H1 (cell line): ENCODE measurements around the gene PNMA6A. TPM values are rescaled to one million over a fixed set of nuclear protein-coding genes. Genes with fewer than 3 reads are reported as not detected.

Experiments
- CTCF ChIA-PET: fragments of 300-600 bp; sonication (Branson Sonifier 250); formaldehyde crosslinking; loops from one replicate; lab custom pipeline; 2021; ENCODE audit not compliant: partially characterized antibody; lab: Charles Lee
- POLR2A ChIA-PET: fragments of 300-600 bp; sonication (Branson Sonifier 250); formaldehyde crosslinking; loops from one replicate; lab custom pipeline; 2021; ENCODE audit warnings: inconsistent platforms; ENCODE audit not compliant: partially characterized antibody; lab: Charles Lee
- DNase-seq, 2 experiments: peaks; one replicate each; pipeline versions ENCODE4 v3.0.0 to v3.0.0-alpha.2; 2010 to 2022; ENCODE audit warnings: low spot score in 2 of 2, low read depth in 1 of 2, mixed read lengths in 1 of 2
- FAIRE-seq: peaks from 2 replicates; lab custom pipeline; 2011; peaks lifted over from hg19 to GRCh38; lab: Jason Lieb, UNC
- H2AFZ ChIP-seq: 2 replicates; pipeline ENCODE4 v1.8.1; 2012; ENCODE audit warnings: low read length, inconsistent platforms
- H2AK5ac ChIP-seq: 2 replicates; pipeline ENCODE4 v1.6.1; 2013; ENCODE audit warnings: low read depth, low read length
- H2BK120ac ChIP-seq: replicated peaks from 2 replicates; pipeline ENCODE3; 2013; ENCODE audit warnings: low read depth, low read length, inconsistent platforms
- H2BK12ac ChIP-seq: 2 replicates; pipeline ENCODE4 v1.6.1; 2013; ENCODE audit warnings: low read depth, low read length
- H2BK15ac ChIP-seq: 2 replicates; pipeline ENCODE4 v1.6.1; 2013; ENCODE audit warnings: low read length
- H2BK20ac ChIP-seq: 2 replicates; pipeline ENCODE4 v1.6.1; 2013; ENCODE audit warnings: low read length
- H2BK5ac ChIP-seq: 2 replicates; pipeline ENCODE4 v1.6.1; 2013; ENCODE audit warnings: low read depth, low read length
- H3K14ac ChIP-seq: 2 replicates; pipeline ENCODE4 v1.6.1; 2013; ENCODE audit warnings: inconsistent platforms; ENCODE audit not compliant: insufficient read length
- H3K18ac ChIP-seq: 2 replicates; pipeline ENCODE4 v1.6.1; 2013; ENCODE audit warnings: low read length; ENCODE audit errors: extremely low read depth
- H3K23ac ChIP-seq: 2 replicates; pipeline ENCODE4 v1.6.1; 2013; ENCODE audit warnings: inconsistent platforms; ENCODE audit not compliant: insufficient read length
- H3K23me2 ChIP-seq: 2 replicates; pipeline ENCODE4 v1.6.1; 2013; ENCODE audit warnings: low read depth, low read length
- H3K27ac ChIP-seq: 2 replicates; pipeline ENCODE4 v1.6.1; 2011; ENCODE audit warnings: low read depth, low read length, inconsistent platforms
- H3K27me3 ChIP-seq, 4 experiments: replicated peaks in 1 of 4; 1 replicate in 1 of 4; 2 replicates in 3 of 4; pipeline versions ENCODE4 v1.6.1 to v1.8.1; 2011 to 2013; ENCODE audit warnings: low read length in 3 of 4, mild to moderate bottlenecking in 3 of 4, inconsistent platforms in 2 of 4, mixed read lengths in 2 of 4, moderate library complexity in 1 of 4; ENCODE audit not compliant: control insufficient read depth in 3 of 4, insufficient read depth in 3 of 4; ENCODE audit errors: extremely low read depth in 1 of 4
- H3K36me3 ChIP-seq, 4 experiments: 2 replicates each; pipeline versions ENCODE4 v1.6.1 to v1.8.1; 2011 to 2013; ENCODE audit warnings: mild to moderate bottlenecking in 4 of 4, low read length in 3 of 4, moderate library complexity in 2 of 4, control low read depth in 1 of 4, inconsistent platforms in 1 of 4; ENCODE audit not compliant: insufficient read depth in 4 of 4, control insufficient read depth in 2 of 4
- H3K4ac ChIP-seq: replicated peaks from 2 replicates; pipeline ENCODE3; 2013; ENCODE audit warnings: low read length, low read depth, mixed read lengths, inconsistent platforms; ENCODE audit not compliant: insufficient read length
- H3K4me1 ChIP-seq, 4 experiments: replicated peaks in 1 of 4; 1 replicate in 1 of 4; 2 replicates in 3 of 4; pipeline versions ENCODE4 v1.6.1 to v1.8.1; 2011 to 2013; ENCODE audit warnings: low read length in 3 of 4, inconsistent platforms in 2 of 4, mixed read lengths in 1 of 4; ENCODE audit not compliant: insufficient read depth in 4 of 4, control insufficient read depth in 3 of 4
- H3K4me2 ChIP-seq, 2 experiments: 2 replicates each; pipeline versions ENCODE4 v1.6.1 to v1.8.1; 2011 to 2013; ENCODE audit warnings: low read depth in 2 of 2, low read length in 2 of 2, control low read depth in 1 of 2, inconsistent platforms in 1 of 2, mild to moderate bottlenecking in 1 of 2; ENCODE audit not compliant: insufficient read depth in 1 of 2
- H3K4me3 ChIP-seq, 4 experiments: fragments of 200-600, 300-600 bp in 1 of 4; sonication (generic), shearing (Covaris generic), sonication (Bioruptor Twin) in 1 of 4; 2 replicates each; pipeline versions ENCODE4 v1.5.1 to v1.8.1; 2011 to 2016; ENCODE audit warnings: low read length in 4 of 4, low read depth in 3 of 4, control low read depth in 2 of 4, inconsistent platforms in 2 of 4, mild to moderate bottlenecking in 2 of 4, mixed read lengths in 1 of 4, moderate library complexity in 1 of 4; ENCODE audit not compliant: insufficient read depth in 2 of 4; ENCODE audit errors: extremely low read depth in 1 of 4
- H3K56ac ChIP-seq: replicated peaks from 2 replicates; pipeline ENCODE3; 2013; ENCODE audit warnings: low read depth, mild to moderate bottlenecking, mixed read lengths, low read length, inconsistent platforms; ENCODE audit not compliant: insufficient read length
- H3K79me1 ChIP-seq: 2 replicates; pipeline ENCODE4 v1.6.1; 2013; ENCODE audit warnings: low read depth, low read length, control low read depth
- H3K79me2 ChIP-seq, 2 experiments: 2 replicates each; pipeline versions ENCODE4 v1.6.1 to v1.8.1; 2012 to 2013; ENCODE audit warnings: low read length in 2 of 2, mild to moderate bottlenecking in 2 of 2, inconsistent platforms in 1 of 2; ENCODE audit not compliant: insufficient read depth in 2 of 2, control insufficient read depth in 1 of 2
- H3K9ac ChIP-seq, 4 experiments: replicated peaks in 1 of 4; 1 replicate in 1 of 4; 2 replicates in 3 of 4; pipeline versions ENCODE4 v1.6.1 to v1.8.1; 2011 to 2013; ENCODE audit warnings: low read depth in 3 of 4, low read length in 3 of 4, control low read depth in 2 of 4, mild to moderate bottlenecking in 2 of 4, moderate library complexity in 2 of 4, inconsistent platforms in 1 of 4; ENCODE audit errors: extremely low read depth in 1 of 4
- H3K9me3 ChIP-seq, 2 experiments: 2 replicates each; pipeline versions ENCODE4 v1.6.1 to v1.8.1; 2012 to 2013; ENCODE audit warnings: mild to moderate bottlenecking in 2 of 2, moderate library complexity in 2 of 2, control low read depth in 1 of 2, inconsistent platforms in 1 of 2, low read depth in 1 of 2, low read length in 1 of 2, mixed read lengths in 1 of 2; ENCODE audit not compliant: insufficient read depth in 2 of 2
- H4K20me1 ChIP-seq, 2 experiments: replicated peaks in 1 of 2; 2 replicates each; pipeline versions ENCODE3 to v1.8.1; 2011 to 2013; ENCODE audit warnings: inconsistent platforms in 2 of 2, low read length in 2 of 2, mild to moderate bottlenecking in 1 of 2; ENCODE audit not compliant: insufficient read depth in 2 of 2, control insufficient read depth in 1 of 2
- H4K5ac ChIP-seq: 2 replicates; pipeline ENCODE4 v1.6.1; 2013; ENCODE audit warnings: low read length, low read depth, mixed read lengths, inconsistent platforms; ENCODE audit not compliant: insufficient read length
- H4K8ac ChIP-seq: 2 replicates; pipeline ENCODE4 v1.8.0; 2013; ENCODE audit warnings: mild to moderate bottlenecking, moderate library complexity, low read length, inconsistent platforms; ENCODE audit not compliant: insufficient read depth; ENCODE audit errors: extremely low read depth
- H4K91ac ChIP-seq: replicated peaks from 2 replicates; pipeline ENCODE3; 2013; ENCODE audit warnings: low read length, mixed read lengths, inconsistent platforms; ENCODE audit not compliant: insufficient read length
- CREB1 ChIP-seq: IDR thresholded peaks from 2 replicates; pipeline ENCODE4 v1.6.1; 2012; ENCODE audit warnings: inconsistent platforms
- KDM4A ChIP-seq: IDR thresholded peaks from one replicate; pipeline ENCODE4 v1.7.1; 2012; ENCODE audit warnings: low read depth, mild to moderate bottlenecking, moderate library complexity, low read length, inconsistent platforms; ENCODE audit not compliant: severe bottlenecking
- PHF8 ChIP-seq: fragments of 200-600 bp; sonication (generic); conservative IDR thresholded peaks from 2 replicates; pipeline ENCODE4 v1.7.1; 2012; ENCODE audit warnings: low read depth, mild to moderate bottlenecking, inconsistent platforms, low read length, moderate library complexity
- TCF12 ChIP-seq: IDR thresholded peaks from 2 replicates; pipeline ENCODE4 v1.6.1; 2011; ENCODE audit warnings: low read depth, mild to moderate bottlenecking, low read length
- WGBS, 2 experiments: shearing (Covaris generic) in 1 of 2; methylation state at CpG; one replicate each; pipeline versions ENCODE4 v1.1.6 to v1.1.7; 2013 to 2015; ENCODE audit warnings: low lambda C conversion rate in 2 of 2, mixed read lengths in 2 of 2, inconsistent platforms in 1 of 2, low coverage in 1 of 2, missing lambda C conversion rate in 1 of 2; ENCODE audit not compliant: insufficient replicate concordance in 2 of 2, insufficient coverage in 1 of 2, insufficient read length in 1 of 2; ENCODE audit errors: extremely low coverage in 1 of 2, missing lambda C conversion rate in 1 of 2; 5-methylcytosine and 5-hydroxymethylcytosine counted together
- polyA plus RNA-seq, 7 experiments: library from polyadenylated mRNA; depleted of rRNA in 3 of 7; stranded (reverse) in 5 of 7; unstranded in 2 of 7; fragments of >200 nt in 5 of 7; fragments of 200-250 nt in 2 of 7; gene quantifications; 1 replicate in 5 of 7; 2 replicates in 1 of 7; 4 replicates in 1 of 7; pipeline versions ENCODE4 v1.2.1 to v1.2.3, GENCODE V29; 2011 to 2013; ENCODE audit warnings: missing spikeins in 2 of 7, mixed read lengths in 2 of 7
- total RNA-seq: library from RNA; stranded (reverse); fragmentation: NEBNext Ultra II Directional; extraction: Animal tissue kit (Norgen Biotek cat#: 25700); gene quantifications from 2 replicates; pipeline ENCODE4 v1.2.1, GENCODE V29; 2021
- TF ChIP-seq, protein P1 (sequence below): IDR thresholded peaks from 2 replicates; pipeline ENCODE4 v1.6.1; 2012; ENCODE audit warnings: inconsistent platforms
- TF ChIP-seq, protein P2 (sequence below): IDR thresholded peaks from 2 replicates; pipeline ENCODE4 v1.6.1; 2012; ENCODE audit warnings: inconsistent platforms

PNMA6A gene
- total and polyA plus RNA-seq, 2 of the 8 experiments (the other 6 are each of a cell fraction or from before 2014, with no cell fraction given): 2.2 to 5.7 TPM

DNA sequence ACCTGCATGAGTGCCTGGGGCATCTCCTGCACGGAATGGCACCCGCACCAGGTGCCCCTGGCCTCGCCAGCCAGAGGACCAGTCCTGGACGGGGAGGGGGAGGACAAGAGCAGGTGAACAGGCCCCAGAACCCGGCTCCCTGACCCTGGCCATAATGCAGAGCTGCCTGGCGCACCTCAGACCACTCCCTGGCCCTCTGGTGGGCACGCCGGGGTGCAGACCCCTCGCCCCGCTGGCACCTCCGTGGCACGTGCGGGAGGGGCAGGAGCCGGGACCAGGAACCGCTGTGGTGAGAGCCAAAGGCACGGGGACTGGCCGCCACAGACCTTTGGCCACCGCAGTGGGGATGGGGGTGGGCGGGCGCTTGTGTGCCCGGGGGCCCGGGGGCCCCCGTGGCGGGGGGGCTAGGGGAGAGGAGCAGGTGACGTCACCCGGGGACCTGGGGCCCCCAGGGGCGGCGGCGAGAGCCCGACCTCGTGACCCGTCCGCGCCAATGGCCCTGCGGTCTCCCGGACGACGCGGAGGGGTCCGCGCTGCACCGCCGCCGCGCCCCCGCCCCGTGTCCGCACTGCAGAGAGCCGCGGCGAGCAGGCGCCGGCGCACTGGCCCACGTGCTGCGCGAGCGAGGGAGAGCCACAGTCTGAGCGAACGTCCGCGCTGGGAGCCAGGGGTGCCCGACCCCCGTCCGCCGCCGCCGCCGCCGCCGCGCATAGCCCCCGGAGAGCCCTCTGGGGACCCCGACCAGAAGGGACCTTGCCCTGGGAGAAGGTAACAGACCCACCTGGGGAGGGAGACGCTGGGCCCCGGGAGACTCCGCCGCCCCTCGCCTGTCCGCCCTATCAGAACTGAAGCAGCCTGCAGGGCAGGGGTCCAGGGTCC is 16.1 kb upstream of the PNMA6A start, which contains the start of gene PNMA3:
Gene PNMA3, plus strand, starts transcription at position 600 of the 879 bp plus-strand sequence. CDS start 586 bp downstream, outside the sequence.
- Histone ChIP-seq H4K5ac (no peak within 1 kb of the TSS), H4K8ac (peak within 1 kb of the TSS; percentile 68), H3K27ac (no peak within 1 kb of the TSS), H3K27me3 (peaks cover 2 to 16% (median 11%) of the 10 kb centered on the region in 4 experiments; a peak in 6 of 7 replicates), H4K91ac (no peak within 1 kb of the TSS), H3K36me3 (no peaks in the 10 kb centered on the region), H3K4me2 (peak within 1 kb of the TSS; percentile 49 to 76), H3K23ac (no peak within 1 kb of the TSS), H2AFZ (peak within 1 kb of the TSS; percentile 32; the same call in 1 of the 2 replicates), H4K20me1 (peaks cover 0 to 1% of the 10 kb centered on the region in 2 experiments), H3K56ac (no peak within 1 kb of the TSS), H2BK5ac (no peak within 1 kb of the TSS), H3K9me3 (no peaks in the 10 kb centered on the region), H3K4me3 (peak within 1 kb of the TSS in 2 of 4 experiments; percentile 27 to 56; a peak in 4 of 8 replicates), H3K9ac (no peak within 1 kb of the TSS; a peak in 1 of 7 replicates), H2BK12ac (no peak within 1 kb of the TSS), H3K23me2 (no peaks in the 10 kb centered on the region; the same call in 1 of the 2 replicates), H3K4me1 (peaks cover 0 to 3% (median under 1%) of the 10 kb centered on the region in 4 experiments; a peak in 2 of 7 replicates), H2AK5ac (no peak within 1 kb of the TSS), H3K79me2 (no peaks in the 10 kb centered on the region), H2BK120ac (no peak within 1 kb of the TSS), H3K14ac (no peak within 1 kb of the TSS), H2BK20ac (no peak within 1 kb of the TSS), H2BK15ac (no peak within 1 kb of the TSS), H3K18ac (no peak within 1 kb of the TSS; the same call in 1 of the 2 replicates), H3K4ac (no peak within 1 kb of the TSS), H3K79me1 (no peaks in the 10 kb centered on the region)
- TF ChIP-seq TCF12 (no peak), PHF8 (0 out of 2 replicates have a peak, but pooled peaks have one; percentile 14), KDM4A (peak; percentile 55), CREB1 (no peak)
- TF ChIP-seq, protein P1, sequence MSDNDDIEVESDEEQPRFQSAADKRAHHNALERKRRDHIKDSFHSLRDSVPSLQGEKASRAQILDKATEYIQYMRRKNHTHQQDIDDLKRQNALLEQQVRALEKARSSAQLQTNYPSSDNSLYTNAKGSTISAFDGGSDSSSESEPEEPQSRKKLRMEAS: peak; percentile 83
- TF ChIP-seq, protein P2, sequence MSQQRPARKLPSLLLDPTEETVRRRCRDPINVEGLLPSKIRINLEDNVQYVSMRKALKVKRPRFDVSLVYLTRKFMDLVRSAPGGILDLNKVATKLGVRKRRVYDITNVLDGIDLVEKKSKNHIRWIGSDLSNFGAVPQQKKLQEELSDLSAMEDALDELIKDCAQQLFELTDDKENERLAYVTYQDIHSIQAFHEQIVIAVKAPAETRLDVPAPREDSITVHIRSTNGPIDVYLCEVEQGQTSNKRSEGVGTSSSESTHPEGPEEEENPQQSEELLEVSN: peak; percentile 81
- FAIRE-seq (no peak), DNase-seq (peak in 1 of 2 experiments; percentile 50)
- 22% methylated on average over 10 of the region's 80 CpGs; no CpG with 5 or more reads in 1 of the 2 experiments for WGBS, 2 experiments
- ChIA-PET POLR2A (no interaction called here), CTCF (no interaction called here)
